H1 (cell line): Measurements from ENCODE around the gene SLC13A3. TPM values are rescaled to one million over a fixed set of nuclear protein-coding genes. Genes with fewer than 3 reads are reported as not detected.

Experiments
- FOSL1 ChIP-seq: IDR thresholded peaks from 2 replicates; pipeline ENCODE4 v1.6.1; 2011; ENCODE audit warnings: mild to moderate bottlenecking, low read depth, low read length, moderate library complexity; ENCODE audit not compliant: insufficient read depth
- KDM5A ChIP-seq: fragments of 200-600 bp; IDR thresholded peaks from 2 replicates; pipeline ENCODE4 v1.7.1; 2012; ENCODE audit warnings: mild to moderate bottlenecking, low read length, inconsistent platforms, mixed read lengths
- MAFK ChIP-seq: IDR thresholded peaks from 2 replicates; pipeline ENCODE4 v1.6.1; 2012; ENCODE audit warnings: low read depth, mild to moderate bottlenecking, improper control_type of control experiment, low read length
- polyA plus RNA-seq, 7 experiments: library from polyadenylated mRNA; depleted of rRNA in 3 of 7; stranded (reverse) in 5 of 7; unstranded in 2 of 7; fragments of >200 nt in 5 of 7; fragments of 200-250 nt in 2 of 7; gene quantifications; 1 replicate in 5 of 7; 2 replicates in 1 of 7; 4 replicates in 1 of 7; pipeline versions ENCODE4 v1.2.1 to v1.2.3, GENCODE V29; 2011 to 2013; ENCODE audit warnings: missing spikeins in 2 of 7, mixed read lengths in 2 of 7
- total RNA-seq: library from RNA; stranded (reverse); fragmentation: NEBNext Ultra II Directional; extraction: Animal tissue kit (Norgen Biotek cat#: 25700); gene quantifications from 2 replicates; pipeline ENCODE4 v1.2.1, GENCODE V29; 2021
- TF ChIP-seq, protein P1 (sequence below): fragments of 300-600 bp; sonication (generic); IDR thresholded peaks from 2 replicates; pipeline ENCODE4 v1.7.1; 2012; ENCODE audit warnings: low read length, moderate library complexity, mild to moderate bottlenecking, inconsistent platforms; ENCODE audit not compliant: insufficient replicate concordance

SLC13A3 gene
- total and polyA plus RNA-seq, 2 of the 8 experiments (the other 6 are each of a cell fraction or from before 2014, with no cell fraction given), result 9.4 to 12.6 TPM

DNA sequence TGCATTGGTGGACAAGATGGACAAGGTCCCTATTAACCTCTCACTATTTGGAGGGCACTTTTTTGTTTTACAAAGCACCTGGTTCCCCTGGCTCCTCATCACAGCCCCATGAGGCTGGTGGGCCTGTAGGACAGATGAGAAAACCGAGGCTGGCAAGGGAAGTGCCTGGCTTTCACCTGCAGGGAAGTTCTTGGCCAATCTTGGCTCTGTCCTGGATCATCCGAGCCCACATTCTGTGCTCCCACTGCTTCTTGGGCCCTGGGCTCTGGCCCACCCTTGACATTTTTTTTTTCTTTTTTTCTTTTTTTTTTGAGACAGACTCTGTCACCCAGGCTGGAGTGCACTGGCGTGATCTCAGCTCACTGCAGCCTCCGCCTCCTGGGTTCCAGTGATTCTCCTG is 14.7 kb downstream of the SLC13A3 start (continued):
- TF ChIP-seq, protein P1, sequence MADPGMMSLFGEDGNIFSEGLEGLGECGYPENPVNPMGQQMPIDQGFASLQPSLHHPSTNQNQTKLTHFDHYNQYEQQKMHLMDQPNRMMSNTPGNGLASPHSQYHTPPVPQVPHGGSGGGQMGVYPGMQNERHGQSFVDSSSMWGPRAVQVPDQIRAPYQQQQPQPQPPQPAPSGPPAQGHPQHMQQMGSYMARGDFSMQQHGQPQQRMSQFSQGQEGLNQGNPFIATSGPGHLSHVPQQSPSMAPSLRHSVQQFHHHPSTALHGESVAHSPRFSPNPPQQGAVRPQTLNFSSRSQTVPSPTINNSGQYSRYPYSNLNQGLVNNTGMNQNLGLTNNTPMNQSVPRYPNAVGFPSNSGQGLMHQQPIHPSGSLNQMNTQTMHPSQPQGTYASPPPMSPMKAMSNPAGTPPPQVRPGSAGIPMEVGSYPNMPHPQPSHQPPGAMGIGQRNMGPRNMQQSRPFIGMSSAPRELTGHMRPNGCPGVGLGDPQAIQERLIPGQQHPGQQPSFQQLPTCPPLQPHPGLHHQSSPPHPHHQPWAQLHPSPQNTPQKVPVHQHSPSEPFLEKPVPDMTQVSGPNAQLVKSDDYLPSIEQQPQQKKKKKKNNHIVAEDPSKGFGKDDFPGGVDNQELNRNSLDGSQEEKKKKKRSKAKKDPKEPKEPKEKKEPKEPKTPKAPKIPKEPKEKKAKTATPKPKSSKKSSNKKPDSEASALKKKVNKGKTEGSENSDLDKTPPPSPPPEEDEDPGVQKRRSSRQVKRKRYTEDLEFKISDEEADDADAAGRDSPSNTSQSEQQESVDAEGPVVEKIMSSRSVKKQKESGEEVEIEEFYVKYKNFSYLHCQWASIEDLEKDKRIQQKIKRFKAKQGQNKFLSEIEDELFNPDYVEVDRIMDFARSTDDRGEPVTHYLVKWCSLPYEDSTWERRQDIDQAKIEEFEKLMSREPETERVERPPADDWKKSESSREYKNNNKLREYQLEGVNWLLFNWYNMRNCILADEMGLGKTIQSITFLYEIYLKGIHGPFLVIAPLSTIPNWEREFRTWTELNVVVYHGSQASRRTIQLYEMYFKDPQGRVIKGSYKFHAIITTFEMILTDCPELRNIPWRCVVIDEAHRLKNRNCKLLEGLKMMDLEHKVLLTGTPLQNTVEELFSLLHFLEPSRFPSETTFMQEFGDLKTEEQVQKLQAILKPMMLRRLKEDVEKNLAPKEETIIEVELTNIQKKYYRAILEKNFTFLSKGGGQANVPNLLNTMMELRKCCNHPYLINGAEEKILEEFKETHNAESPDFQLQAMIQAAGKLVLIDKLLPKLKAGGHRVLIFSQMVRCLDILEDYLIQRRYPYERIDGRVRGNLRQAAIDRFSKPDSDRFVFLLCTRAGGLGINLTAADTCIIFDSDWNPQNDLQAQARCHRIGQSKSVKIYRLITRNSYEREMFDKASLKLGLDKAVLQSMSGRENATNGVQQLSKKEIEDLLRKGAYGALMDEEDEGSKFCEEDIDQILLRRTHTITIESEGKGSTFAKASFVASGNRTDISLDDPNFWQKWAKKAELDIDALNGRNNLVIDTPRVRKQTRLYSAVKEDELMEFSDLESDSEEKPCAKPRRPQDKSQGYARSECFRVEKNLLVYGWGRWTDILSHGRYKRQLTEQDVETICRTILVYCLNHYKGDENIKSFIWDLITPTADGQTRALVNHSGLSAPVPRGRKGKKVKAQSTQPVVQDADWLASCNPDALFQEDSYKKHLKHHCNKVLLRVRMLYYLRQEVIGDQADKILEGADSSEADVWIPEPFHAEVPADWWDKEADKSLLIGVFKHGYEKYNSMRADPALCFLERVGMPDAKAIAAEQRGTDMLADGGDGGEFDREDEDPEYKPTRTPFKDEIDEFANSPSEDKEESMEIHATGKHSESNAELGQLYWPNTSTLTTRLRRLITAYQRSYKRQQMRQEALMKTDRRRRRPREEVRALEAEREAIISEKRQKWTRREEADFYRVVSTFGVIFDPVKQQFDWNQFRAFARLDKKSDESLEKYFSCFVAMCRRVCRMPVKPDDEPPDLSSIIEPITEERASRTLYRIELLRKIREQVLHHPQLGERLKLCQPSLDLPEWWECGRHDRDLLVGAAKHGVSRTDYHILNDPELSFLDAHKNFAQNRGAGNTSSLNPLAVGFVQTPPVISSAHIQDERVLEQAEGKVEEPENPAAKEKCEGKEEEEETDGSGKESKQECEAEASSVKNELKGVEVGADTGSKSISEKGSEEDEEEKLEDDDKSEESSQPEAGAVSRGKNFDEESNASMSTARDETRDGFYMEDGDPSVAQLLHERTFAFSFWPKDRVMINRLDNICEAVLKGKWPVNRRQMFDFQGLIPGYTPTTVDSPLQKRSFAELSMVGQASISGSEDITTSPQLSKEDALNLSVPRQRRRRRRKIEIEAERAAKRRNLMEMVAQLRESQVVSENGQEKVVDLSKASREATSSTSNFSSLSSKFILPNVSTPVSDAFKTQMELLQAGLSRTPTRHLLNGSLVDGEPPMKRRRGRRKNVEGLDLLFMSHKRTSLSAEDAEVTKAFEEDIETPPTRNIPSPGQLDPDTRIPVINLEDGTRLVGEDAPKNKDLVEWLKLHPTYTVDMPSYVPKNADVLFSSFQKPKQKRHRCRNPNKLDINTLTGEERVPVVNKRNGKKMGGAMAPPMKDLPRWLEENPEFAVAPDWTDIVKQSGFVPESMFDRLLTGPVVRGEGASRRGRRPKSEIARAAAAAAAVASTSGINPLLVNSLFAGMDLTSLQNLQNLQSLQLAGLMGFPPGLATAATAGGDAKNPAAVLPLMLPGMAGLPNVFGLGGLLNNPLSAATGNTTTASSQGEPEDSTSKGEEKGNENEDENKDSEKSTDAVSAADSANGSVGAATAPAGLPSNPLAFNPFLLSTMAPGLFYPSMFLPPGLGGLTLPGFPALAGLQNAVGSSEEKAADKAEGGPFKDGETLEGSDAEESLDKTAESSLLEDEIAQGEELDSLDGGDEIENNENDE, result no peak
- no peak for TF ChIP-seq MAFK
- TF ChIP-seq FOSL1, result no peak
- TF ChIP-seq KDM5A, result no peak
